Vagina (tissue), 2 donors: ENCODE measurements around the gene TBXAS1. TPM values are rescaled to one million over a fixed set of nuclear protein-coding genes. Genes with fewer than 3 reads are reported as not detected.

Source experiments
- DNase-seq, 2 donors: peaks; one replicate each; pipeline ENCODE4 v3.0.0-alpha.2; 2017; ENCODE audit errors: extremely low spot score in 2 of 2
- H3K27ac ChIP-seq: fragments of 200-600 bp; sonication (generic); one replicate; pipeline ENCODE4 v1.5.1; 2019
- H3K27me3 ChIP-seq: fragments of 200-600 bp; sonication (generic); one replicate; pipeline ENCODE4 v1.5.1; 2019
- H3K36me3 ChIP-seq, 2 donors: fragments of 200-600 bp; sonication (generic); one replicate each; pipeline ENCODE4 v1.5.1; 2017 to 2019
- H3K4me1 ChIP-seq: fragments of 200-600 bp; sonication (generic); one replicate; pipeline ENCODE4 v1.5.1; 2019
- H3K4me3 ChIP-seq, 2 donors: fragments of 200-600 bp; sonication (generic); 1 replicate in 1 of 2; 2 replicates in 1 of 2; pipeline ENCODE4 v1.5.1; 2016 to 2019
- H3K9me3 ChIP-seq: fragments of 200-600 bp; sonication (generic); one replicate; pipeline ENCODE4 v1.5.1; 2019
- POLR2A ChIP-seq, 2 donors: fragments of 450-650 bp; IDR thresholded peaks; one replicate each; pipeline ENCODE4 v1.6.1; 2017; ENCODE audit warnings: antibody characterized with exemption in 2 of 2, mild to moderate bottlenecking in 2 of 2, moderate library complexity in 2 of 2
- POLR2AphosphoS5 ChIP-seq, 2 donors: sonication (generic); formaldehyde crosslinking; IDR thresholded peaks; one replicate each; pipeline ENCODE4 v1.9.0; 2017; ENCODE audit warnings: antibody characterized with exemption in 2 of 2, mild to moderate bottlenecking in 2 of 2, low read depth in 1 of 2; ENCODE audit not compliant: insufficient read depth in 1 of 2
- intact Hi-C: fragments of 100-400 bp; cut with DNase I; formaldehyde crosslinking; loops from one replicate; pipeline ENCODE4 v1.15.1; 2023
- total RNA-seq: library from RNA; depleted of rRNA; stranded (reverse); fragments of >200 nt; gene quantifications from one replicate; pipeline ENCODE4 v1.2.3, GENCODE V29; 2016
- TF ChIP-seq, protein P1 (sequence below), 3 experiments: fragments of 450-650 bp in 2 of 3; fragments of 200-600 bp in 1 of 3; sonication (generic) in 1 of 3; IDR thresholded peaks; one replicate each; pipeline ENCODE4 v1.5.1; 2017 to 2019; ENCODE audit warnings: antibody characterized with exemption in 3 of 3, mild to moderate bottlenecking in 2 of 3, moderate library complexity in 2 of 3

Gene TBXAS1
- total RNA-seq, 1 donor from 2014 or later: 18.4 TPM

DNA sequence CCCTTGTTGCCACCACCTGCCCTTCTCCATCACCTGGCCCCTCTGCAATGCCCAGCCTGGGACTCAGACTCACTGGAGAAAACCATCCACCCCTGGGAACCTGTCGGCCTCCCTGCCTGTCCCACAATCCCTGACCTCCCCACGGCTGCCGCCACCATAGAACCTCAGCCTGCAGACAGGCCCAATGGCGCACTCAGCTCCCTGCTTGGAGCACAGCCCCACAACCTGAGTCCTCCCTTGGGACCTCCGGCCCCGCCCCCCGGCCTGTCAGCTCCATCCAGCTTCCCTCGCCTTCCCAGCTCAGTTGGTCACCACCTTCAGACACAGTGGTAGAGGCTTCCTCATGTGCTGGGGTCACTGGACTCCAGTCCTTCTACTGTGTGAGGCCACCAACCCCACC lies 192.5 kb downstream of the TBXAS1 start:
- Histone ChIP-seq H3K27me3 (no peaks in the 10 kb centered on the region), H3K36me3 (peaks cover 0 to 23% of the 10 kb centered on the region in 2 donors), H3K4me3 (no peak overlapping the region), H3K9me3 (no peaks in the 10 kb centered on the region), H3K4me1 (no peaks in the 10 kb centered on the region), H3K27ac (no peak overlapping the region)
- intact Hi-C loops: no loop called here
- no peak for DNase-seq
- TF ChIP-seq POLR2A (IDR thresholded peaks at IDR 0.05): no peak
- TF ChIP-seq POLR2AphosphoS5 (IDR thresholded peaks at IDR 0.05; ENCODE audit: insufficient read depth in 1 of 2, low read depth in 1 of 2): no peak
- TF ChIP-seq, protein P1, sequence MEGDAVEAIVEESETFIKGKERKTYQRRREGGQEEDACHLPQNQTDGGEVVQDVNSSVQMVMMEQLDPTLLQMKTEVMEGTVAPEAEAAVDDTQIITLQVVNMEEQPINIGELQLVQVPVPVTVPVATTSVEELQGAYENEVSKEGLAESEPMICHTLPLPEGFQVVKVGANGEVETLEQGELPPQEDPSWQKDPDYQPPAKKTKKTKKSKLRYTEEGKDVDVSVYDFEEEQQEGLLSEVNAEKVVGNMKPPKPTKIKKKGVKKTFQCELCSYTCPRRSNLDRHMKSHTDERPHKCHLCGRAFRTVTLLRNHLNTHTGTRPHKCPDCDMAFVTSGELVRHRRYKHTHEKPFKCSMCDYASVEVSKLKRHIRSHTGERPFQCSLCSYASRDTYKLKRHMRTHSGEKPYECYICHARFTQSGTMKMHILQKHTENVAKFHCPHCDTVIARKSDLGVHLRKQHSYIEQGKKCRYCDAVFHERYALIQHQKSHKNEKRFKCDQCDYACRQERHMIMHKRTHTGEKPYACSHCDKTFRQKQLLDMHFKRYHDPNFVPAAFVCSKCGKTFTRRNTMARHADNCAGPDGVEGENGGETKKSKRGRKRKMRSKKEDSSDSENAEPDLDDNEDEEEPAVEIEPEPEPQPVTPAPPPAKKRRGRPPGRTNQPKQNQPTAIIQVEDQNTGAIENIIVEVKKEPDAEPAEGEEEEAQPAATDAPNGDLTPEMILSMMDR (IDR thresholded peaks at IDR 0.05): no peak

DNA sequence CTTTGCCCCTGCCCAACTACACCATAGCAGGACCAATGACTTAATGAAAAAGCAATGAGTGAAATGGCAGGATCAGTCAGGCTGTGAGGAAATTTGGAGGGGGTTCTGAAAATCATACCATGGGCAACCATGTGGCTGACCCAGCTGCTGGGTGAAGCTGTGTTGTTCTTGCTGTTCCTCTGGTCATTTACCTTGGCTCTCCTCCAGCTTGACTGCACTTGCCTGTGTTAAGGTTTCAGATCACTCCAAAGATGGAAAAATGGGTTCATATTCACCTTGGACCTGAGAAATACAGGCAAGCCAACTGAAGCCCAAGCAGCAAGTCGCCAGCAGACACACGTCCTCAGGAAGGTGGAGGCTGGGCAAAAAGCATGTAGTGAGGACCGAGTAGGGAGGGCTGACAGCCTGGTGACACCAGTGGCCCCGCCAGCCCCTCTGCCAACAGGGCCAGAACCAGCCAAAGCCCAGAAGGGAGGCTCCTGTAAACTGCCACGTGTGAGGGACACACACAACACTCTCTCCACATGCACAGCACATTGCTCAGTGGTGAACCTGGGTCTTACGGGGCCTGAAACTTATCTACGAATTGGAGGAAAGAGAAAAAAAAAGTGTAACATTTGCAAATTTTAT lies 193.6 kb downstream of the TBXAS1 start:
- no peaks in the 10 kb centered on the region for H3K9me3 ChIP-seq
- H3K36me3 ChIP-seq: peaks cover 0 to 32% of the 10 kb centered on the region in 2 donors
- no peaks in the 10 kb centered on the region for H3K4me1 ChIP-seq
- no peak for DNase-seq
- H3K27ac ChIP-seq: no peak overlapping the region
- TF ChIP-seq POLR2A (IDR thresholded peaks at IDR 0.05): no peak
- TF ChIP-seq, protein P1 (IDR thresholded peaks at IDR 0.05): no peak
- TF ChIP-seq POLR2AphosphoS5 (IDR thresholded peaks at IDR 0.05; ENCODE audit: insufficient read depth in 1 of 2, low read depth in 1 of 2): no peak
- H3K4me3 ChIP-seq: no peak overlapping the region
- intact Hi-C loops: no loop called here
- H3K27me3 ChIP-seq: no peaks in the 10 kb centered on the region

DNA sequence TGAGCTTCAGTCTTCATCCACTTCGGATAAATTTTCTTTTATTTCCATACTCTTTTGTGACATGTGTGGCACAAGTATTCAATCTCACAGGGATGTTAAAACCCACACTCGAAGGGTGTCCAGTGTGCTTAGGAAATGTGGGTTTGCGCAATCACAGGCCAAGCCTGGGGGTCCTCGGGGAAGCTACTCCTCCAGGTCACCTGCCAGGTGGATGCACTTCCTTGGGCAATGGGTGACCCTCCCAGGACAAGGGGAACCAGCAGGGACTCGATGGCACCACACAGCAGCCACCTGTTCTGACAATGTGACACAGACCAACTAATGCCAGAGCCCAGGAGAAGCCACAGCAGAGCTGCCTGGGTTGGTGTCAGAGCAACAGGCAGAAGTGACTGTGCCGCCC lies 194.7 kb downstream of the TBXAS1 start:
- H3K9me3 ChIP-seq: no peaks in the 10 kb centered on the region
- TF ChIP-seq, protein P1 (IDR thresholded peaks at IDR 0.05): no peak
- TF ChIP-seq POLR2A (IDR thresholded peaks at IDR 0.05) (no peak), POLR2AphosphoS5 (IDR thresholded peaks at IDR 0.05; ENCODE audit: insufficient read depth in 1 of 2, low read depth in 1 of 2) (no peak)
- no peak overlapping the region for H3K27ac ChIP-seq
- no peaks in the 10 kb centered on the region for H3K27me3 ChIP-seq
- H3K36me3 ChIP-seq: peaks cover 0 to 37% of the 10 kb centered on the region in 2 donors
- H3K4me1 ChIP-seq: no peaks in the 10 kb centered on the region
- H3K4me3 ChIP-seq: no peak overlapping the region
- no peak for DNase-seq
- intact Hi-C loops: no loop called here

DNA sequence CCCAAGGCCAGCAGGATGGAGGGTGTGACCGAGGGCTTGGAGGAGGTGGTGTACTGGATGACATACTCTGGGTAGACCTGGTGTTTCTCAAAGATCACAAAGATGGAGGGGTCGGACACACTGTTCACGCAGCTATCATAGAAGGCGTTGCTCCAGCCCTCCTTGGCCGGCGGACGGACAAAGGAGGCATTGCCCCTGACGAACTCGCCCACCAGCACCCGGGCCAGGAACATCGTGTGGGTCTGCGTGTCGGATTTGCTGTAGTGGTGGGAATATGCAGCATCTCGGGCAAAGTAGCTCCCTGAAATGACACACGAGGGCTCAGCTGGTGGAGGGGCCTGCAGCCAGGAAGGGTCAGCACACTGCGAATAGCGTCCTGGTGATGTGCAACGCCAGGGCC lies 195.5 kb downstream of the TBXAS1 start:
- DNase-seq: no peak
- Histone ChIP-seq H3K27me3 (no peaks in the 10 kb centered on the region), H3K4me1 (no peaks in the 10 kb centered on the region), H3K27ac (no peak overlapping the region), H3K9me3 (no peaks in the 10 kb centered on the region), H3K4me3 (no peak overlapping the region), H3K36me3 (peaks cover 0 to 37% of the 10 kb centered on the region in 2 donors)
- TF ChIP-seq POLR2AphosphoS5 (IDR thresholded peaks at IDR 0.05; ENCODE audit: insufficient read depth in 1 of 2, low read depth in 1 of 2): no peak
- TF ChIP-seq, protein P1 (IDR thresholded peaks at IDR 0.05): no peak
- intact Hi-C loops: no loop called here

DNA sequence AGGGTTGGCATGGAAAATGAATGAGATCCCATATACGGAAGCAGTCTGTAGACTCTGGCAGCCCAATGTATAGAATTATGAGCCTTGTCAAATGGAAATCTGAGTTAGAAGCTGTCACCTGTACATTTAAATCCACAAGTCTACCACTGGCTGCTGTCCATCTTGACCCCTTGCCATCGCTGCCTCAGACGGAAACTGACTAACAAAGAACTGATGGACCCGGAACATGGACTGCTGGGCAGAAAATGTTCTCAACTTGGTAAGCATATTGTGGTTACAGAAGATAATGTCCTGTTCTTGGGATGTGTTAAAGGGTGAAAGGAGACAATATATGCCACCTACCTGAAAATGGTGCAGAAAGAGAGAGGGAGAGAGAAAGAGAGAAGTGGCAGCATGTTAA lies 196.2 kb downstream of the TBXAS1 start:
- Histone ChIP-seq H3K9me3 (no peaks in the 10 kb centered on the region), H3K36me3 (peaks cover 0 to 37% of the 10 kb centered on the region in 2 donors), H3K27ac (no peak overlapping the region), H3K4me1 (no peaks in the 10 kb centered on the region), H3K27me3 (no peaks in the 10 kb centered on the region), H3K4me3 (no peak overlapping the region)
- intact Hi-C loops: no loop called here
- no peak for DNase-seq
- TF ChIP-seq, protein P1 (IDR thresholded peaks at IDR 0.05): no peak
- TF ChIP-seq POLR2A (IDR thresholded peaks at IDR 0.05): no peak
- TF ChIP-seq POLR2AphosphoS5 (IDR thresholded peaks at IDR 0.05; ENCODE audit: insufficient read depth in 1 of 2, low read depth in 1 of 2): no peak
